Ishikawa (cell line): ENCODE results near the gene ADAMTS20.
A peak's percentile ranks its signal among the peaks of the same experiment; 100 is the strongest.

ENCODE experiments used
- CEBPB ChIP-seq: IDR thresholded peaks from 2 replicates; pipeline ENCODE4 v1.6.1; 2012
- CREB1 ChIP-seq: IDR thresholded peaks from 2 replicates; pipeline ENCODE4 v1.6.1; 2012; ENCODE audit warnings: low read depth
- EGR1 ChIP-seq: IDR thresholded peaks from 2 replicates; pipeline ENCODE4 v1.6.1; 2012
- EP300 ChIP-seq: IDR thresholded peaks from 2 replicates; pipeline ENCODE4 v1.6.1; 2012; ENCODE audit warnings: borderline replicate concordance
- FOXM1 ChIP-seq: IDR thresholded peaks from 2 replicates; pipeline ENCODE4 v1.6.1; 2012; ENCODE audit warnings: low read depth, borderline replicate concordance
- NFIC ChIP-seq: IDR thresholded peaks from 2 replicates; pipeline ENCODE4 v1.6.1; 2012
- RAD21 ChIP-seq: IDR thresholded peaks from 2 replicates; pipeline ENCODE4 v1.6.1; 2012; ENCODE audit warnings: low read depth
- TAF1 ChIP-seq: IDR thresholded peaks from 2 replicates; pipeline ENCODE4 v1.6.1; 2012; ENCODE audit warnings: low read depth, mild to moderate bottlenecking
- TCF12 ChIP-seq: IDR thresholded peaks from 2 replicates; pipeline ENCODE4 v1.6.1; 2012; ENCODE audit warnings: low read depth
- TEAD4 ChIP-seq: IDR thresholded peaks from 2 replicates; pipeline ENCODE4 v1.6.1; 2012
- YY1 ChIP-seq: IDR thresholded peaks from 2 replicates; pipeline ENCODE4 v1.6.1; 2012; ENCODE audit warnings: low read depth
- ZBTB7A ChIP-seq: IDR thresholded peaks from 2 replicates; pipeline ENCODE4 v1.6.1; 2012; ENCODE audit warnings: low read depth
- TF ChIP-seq, protein P1 (sequence below): IDR thresholded peaks from 2 replicates; pipeline ENCODE4 v1.6.1; 2012
- TF ChIP-seq, protein P2 (sequence below): IDR thresholded peaks from 2 replicates; pipeline ENCODE4 v1.6.1; 2012
- TF ChIP-seq, protein P3 (sequence below): IDR thresholded peaks from 2 replicates; pipeline ENCODE4 v1.6.1; 2012; ENCODE audit warnings: low read depth, mild to moderate bottlenecking

ADAMTS20 gene

DNA sequence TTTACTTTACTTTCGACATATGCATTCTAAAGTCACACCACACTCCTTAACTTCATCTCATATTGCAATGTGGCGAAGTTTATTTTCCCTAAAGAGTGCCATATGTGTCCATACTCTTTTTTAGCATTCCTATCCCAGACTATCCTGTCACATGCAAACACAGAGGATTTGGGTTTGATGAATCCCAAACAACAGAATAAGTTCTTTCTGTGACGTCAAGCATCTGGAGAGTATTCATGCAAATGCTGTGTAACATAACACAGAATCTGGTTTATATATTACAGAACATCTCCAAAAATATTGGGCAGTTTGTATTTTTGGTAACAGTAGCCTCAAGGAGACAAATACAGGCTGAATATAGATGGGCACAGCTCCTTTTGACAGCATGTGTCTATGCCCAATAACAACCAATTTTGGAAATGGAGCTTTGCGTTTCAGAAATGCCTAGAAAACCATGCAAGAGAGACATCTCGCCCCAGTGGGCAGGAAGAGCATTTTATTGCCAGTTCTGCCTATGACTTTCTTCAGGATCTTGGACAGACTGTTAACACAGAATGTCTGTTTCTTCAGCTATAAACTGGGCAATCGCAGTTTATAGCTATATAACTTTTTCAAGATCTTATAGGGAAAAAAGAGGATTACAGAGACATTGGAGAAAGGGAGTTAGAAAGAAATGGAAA lies 190.8 kb downstream of the ADAMTS20 start:
- TF ChIP-seq, protein P1, sequence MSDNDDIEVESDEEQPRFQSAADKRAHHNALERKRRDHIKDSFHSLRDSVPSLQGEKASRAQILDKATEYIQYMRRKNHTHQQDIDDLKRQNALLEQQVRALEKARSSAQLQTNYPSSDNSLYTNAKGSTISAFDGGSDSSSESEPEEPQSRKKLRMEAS, result no peak
- TF ChIP-seq TEAD4, result no peak
- TF ChIP-seq YY1, result no peak
- no peak for TF ChIP-seq RAD21
- TF ChIP-seq, protein P2, sequence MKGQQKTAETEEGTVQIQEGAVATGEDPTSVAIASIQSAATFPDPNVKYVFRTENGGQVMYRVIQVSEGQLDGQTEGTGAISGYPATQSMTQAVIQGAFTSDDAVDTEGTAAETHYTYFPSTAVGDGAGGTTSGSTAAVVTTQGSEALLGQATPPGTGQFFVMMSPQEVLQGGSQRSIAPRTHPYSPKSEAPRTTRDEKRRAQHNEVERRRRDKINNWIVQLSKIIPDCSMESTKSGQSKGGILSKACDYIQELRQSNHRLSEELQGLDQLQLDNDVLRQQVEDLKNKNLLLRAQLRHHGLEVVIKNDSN, result no peak
- TF ChIP-seq NFIC, result no peak
- no peak for TF ChIP-seq EGR1
- no peak for TF ChIP-seq CEBPB
- TF ChIP-seq CREB1, result no peak
- TF ChIP-seq EP300, result no peak
- no peak for TF ChIP-seq TCF12
- TF ChIP-seq FOXM1, result no peak
- no peak for TF ChIP-seq TAF1
- TF ChIP-seq ZBTB7A, result no peak
- TF ChIP-seq, protein P3, sequence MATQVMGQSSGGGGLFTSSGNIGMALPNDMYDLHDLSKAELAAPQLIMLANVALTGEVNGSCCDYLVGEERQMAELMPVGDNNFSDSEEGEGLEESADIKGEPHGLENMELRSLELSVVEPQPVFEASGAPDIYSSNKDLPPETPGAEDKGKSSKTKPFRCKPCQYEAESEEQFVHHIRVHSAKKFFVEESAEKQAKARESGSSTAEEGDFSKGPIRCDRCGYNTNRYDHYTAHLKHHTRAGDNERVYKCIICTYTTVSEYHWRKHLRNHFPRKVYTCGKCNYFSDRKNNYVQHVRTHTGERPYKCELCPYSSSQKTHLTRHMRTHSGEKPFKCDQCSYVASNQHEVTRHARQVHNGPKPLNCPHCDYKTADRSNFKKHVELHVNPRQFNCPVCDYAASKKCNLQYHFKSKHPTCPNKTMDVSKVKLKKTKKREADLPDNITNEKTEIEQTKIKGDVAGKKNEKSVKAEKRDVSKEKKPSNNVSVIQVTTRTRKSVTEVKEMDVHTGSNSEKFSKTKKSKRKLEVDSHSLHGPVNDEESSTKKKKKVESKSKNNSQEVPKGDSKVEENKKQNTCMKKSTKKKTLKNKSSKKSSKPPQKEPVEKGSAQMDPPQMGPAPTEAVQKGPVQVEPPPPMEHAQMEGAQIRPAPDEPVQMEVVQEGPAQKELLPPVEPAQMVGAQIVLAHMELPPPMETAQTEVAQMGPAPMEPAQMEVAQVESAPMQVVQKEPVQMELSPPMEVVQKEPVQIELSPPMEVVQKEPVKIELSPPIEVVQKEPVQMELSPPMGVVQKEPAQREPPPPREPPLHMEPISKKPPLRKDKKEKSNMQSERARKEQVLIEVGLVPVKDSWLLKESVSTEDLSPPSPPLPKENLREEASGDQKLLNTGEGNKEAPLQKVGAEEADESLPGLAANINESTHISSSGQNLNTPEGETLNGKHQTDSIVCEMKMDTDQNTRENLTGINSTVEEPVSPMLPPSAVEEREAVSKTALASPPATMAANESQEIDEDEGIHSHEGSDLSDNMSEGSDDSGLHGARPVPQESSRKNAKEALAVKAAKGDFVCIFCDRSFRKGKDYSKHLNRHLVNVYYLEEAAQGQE, result no peak

DNA sequence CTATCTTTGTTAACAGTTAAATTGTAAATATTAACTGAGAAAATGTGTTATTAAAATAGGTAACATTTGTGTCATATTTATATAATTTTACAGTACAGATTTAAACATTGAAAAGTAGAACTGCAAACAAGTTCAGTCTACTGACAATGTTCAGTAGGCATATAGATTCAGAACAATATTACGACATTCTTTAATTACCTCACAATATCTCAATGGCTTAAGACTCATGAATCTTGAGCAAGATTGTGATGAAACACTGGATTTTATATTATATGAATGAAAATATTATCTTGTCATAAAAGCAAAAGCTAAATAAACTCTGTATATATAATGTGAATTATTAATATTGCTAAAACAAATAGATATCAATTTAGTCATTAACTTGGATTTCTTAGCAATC lies 194.9 kb downstream of the ADAMTS20 start:
- TF ChIP-seq CEBPB (no peak), ZBTB7A (no peak), TEAD4 (no peak), FOXM1 (no peak), TCF12 (no peak), EGR1 (no peak), NFIC (no peak), RAD21 (no peak), CREB1 (no peak), TAF1 (no peak)
- TF ChIP-seq, protein P1, result no peak
- TF ChIP-seq, protein P2, result no peak
- TF ChIP-seq, protein P3, result no peak

DNA sequence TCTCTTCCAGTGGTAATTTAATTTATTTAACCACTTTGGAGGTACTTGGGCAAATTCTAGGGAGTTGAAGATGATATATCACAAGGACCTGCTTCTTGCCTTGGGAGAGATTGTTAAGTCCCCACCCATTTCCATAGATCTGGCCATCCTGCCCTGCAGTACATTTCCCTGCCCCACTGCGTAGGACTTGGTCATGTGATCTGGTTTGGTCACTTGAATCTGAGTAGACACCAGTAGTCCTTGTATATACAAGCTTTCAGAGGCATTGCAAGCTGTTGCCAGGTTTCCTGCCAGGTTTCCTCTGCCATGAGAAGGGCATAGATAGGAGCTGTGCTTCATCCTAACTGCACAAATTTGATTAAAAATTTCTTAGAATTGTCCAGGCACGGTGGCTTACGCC lies 200.0 kb downstream of the ADAMTS20 start:
- no peak for TF ChIP-seq CEBPB
- TF ChIP-seq TAF1, result no peak
- TF ChIP-seq ZBTB7A, result no peak
- TF ChIP-seq, protein P2, result no peak
- no peak for TF ChIP-seq NFIC
- TF ChIP-seq, protein P1, result no peak
- no peak for TF ChIP-seq EP300
- TF ChIP-seq TCF12, result no peak
- TF ChIP-seq, protein P3, result no peak
- TF ChIP-seq YY1, result no peak
- no peak for TF ChIP-seq TEAD4

DNA sequence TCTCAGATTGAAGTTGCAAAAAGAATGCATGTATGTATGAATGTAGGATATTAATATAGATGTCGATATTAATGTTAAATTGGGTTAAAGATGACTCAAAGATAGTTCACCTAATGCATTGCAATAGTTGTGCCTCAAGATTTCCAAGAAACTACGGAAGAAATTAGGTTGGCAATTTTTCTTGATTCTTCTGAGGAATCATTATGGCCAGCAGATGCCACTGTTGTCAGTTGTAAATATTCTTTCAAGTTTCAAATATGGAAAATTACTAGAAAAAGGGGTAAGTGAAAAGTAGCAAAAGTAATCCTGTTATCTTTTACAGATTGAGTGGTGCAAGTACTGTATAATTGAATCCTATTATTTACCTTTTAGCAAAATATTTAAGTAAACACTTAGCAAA lies 202.1 kb downstream of the ADAMTS20 start:
- TF ChIP-seq RAD21 (peak; percentile 54), FOXM1 (no peak)
